Mucosa of rectum (tissue), 2 donors: ENCODE data around the gene KDM4B.

Experiments
- H3K27ac ChIP-seq, 2 donors: one replicate each; pipeline ENCODE4 v1.7.0; 2013; ENCODE audit warnings: inconsistent platforms in 2 of 2, low read depth in 2 of 2, low read length in 2 of 2
- H3K27me3 ChIP-seq, 2 donors: one replicate each; pipeline ENCODE4 v1.7.0; 2013; ENCODE audit warnings: low read length in 2 of 2; ENCODE audit not compliant: control insufficient read depth in 2 of 2, insufficient read depth in 2 of 2
- H3K36me3 ChIP-seq, 2 donors: one replicate each; pipeline ENCODE4 v1.7.0; 2013; ENCODE audit warnings: low read length in 2 of 2; ENCODE audit not compliant: control insufficient read depth in 2 of 2, insufficient read depth in 2 of 2
- H3K4me1 ChIP-seq, 2 donors: one replicate each; pipeline ENCODE4 v1.7.0; 2013; ENCODE audit warnings: low read length in 2 of 2, mild to moderate bottlenecking in 1 of 2; ENCODE audit not compliant: control insufficient read depth in 2 of 2, insufficient read depth in 2 of 2
- H3K4me3 ChIP-seq, 2 donors: one replicate each; pipeline ENCODE4 v1.7.0; 2013; ENCODE audit warnings: low read length in 2 of 2
- H3K9ac ChIP-seq, 2 donors: one replicate each; pipeline ENCODE4 v1.7.0; 2013; ENCODE audit warnings: low read length in 2 of 2, low read depth in 1 of 2, mild to moderate bottlenecking in 1 of 2
- H3K9me3 ChIP-seq, 2 donors: one replicate each; pipeline ENCODE4 v1.7.0; 2013; ENCODE audit warnings: low read length in 2 of 2; ENCODE audit not compliant: control insufficient read depth in 2 of 2
- donor health status: healthy.
- donor health status: Normal muscosa, but diverticular disease.

Gene KDM4B

DNA sequence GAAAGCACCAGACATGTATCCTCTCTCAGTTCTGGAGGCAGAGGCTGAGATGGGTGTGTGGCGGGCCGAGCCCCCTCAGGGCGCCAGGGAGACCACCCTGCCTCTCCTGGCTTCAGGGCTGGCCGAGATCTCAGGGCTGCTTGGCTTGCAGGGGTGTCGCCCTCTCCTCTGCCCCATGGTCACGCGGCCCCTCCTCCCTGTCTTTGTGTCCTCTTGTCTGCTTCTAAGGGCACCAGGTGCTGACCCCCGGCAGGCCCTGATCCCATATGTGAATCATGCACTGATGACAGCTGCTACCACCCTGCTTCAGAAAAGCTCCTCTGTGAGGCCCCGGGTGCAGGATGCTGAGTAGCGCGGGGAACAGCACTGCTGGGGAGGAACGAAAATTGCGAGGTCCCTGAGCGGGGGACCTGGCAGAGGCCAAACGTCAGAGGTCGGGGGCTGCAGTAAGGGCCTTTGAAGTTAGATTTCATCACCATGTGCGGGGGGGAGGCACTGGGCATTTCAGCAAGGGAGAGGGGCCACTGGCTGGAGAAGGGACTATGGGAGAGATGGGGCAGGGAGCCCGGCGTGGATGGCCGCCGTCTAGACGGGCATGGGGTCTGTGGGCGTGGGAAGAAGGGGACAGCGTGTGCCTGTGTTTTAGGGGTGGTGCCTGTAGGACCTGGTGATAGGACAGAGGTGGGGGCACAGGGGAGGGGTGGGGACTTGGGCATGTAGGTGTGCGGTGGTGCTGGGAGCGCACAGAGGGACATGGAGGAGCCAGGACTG lies 125.2 kb downstream of the KDM4B start:
- H3K36me3 ChIP-seq = peaks cover 6 to 9% of the 10 kb centered on the region in 2 donors
- peaks cover 0 to 5% of the 10 kb centered on the region in 2 donors for H3K9me3 ChIP-seq
- H3K4me3 ChIP-seq = no peak overlapping the region
- H3K4me1 ChIP-seq = no peaks in the 10 kb centered on the region
- H3K27me3 ChIP-seq = no peaks in the 10 kb centered on the region
- no peak overlapping the region for H3K9ac ChIP-seq
- H3K27ac ChIP-seq = no peak overlapping the region

DNA sequence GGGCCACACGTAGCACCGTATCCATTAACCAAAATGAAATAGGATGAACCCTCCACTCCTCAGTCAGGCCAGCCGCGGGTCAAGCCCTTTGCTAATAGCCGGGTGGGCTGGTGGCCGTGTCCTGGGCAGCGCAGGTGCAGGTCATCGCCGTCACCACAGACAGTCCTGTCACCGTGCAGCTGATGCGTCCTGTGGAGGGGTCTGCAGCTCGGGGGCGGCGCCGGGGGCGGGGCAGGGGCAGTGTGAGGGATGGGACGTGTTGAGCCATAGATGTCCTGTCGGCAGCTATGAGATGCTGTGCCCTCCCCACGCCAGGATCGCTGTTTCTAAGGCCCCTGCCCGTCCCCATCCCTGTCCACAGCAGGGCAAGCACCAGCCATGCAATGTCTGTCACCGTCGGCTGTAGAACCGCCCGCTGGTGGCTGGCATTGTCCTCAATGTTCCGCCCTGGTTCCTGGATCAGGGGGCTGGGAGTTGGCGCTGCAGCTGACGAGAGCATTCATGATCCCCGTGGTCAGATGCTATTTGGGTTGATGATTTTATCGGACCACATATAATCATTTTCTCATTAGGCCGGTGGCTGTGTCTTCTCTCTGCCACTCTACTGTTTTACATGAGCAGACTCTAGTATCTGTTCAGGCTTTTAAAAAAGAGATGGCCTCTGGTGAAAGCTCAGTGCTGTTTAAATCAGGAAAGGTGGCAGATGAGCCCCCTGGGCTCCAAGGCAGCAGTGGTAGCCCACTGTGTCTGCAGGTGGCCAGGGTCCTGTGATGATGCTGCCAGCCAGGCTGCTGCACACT lies 126.1 kb downstream of the KDM4B start:
- H3K36me3 ChIP-seq = peaks cover 11% of the 10 kb centered on the region in 2 donors
- H3K9me3 ChIP-seq = peaks cover 3 to 9% of the 10 kb centered on the region in 2 donors
- no peak overlapping the region for H3K9ac ChIP-seq
- no peak overlapping the region for H3K27ac ChIP-seq
- no peak overlapping the region for H3K4me3 ChIP-seq
- no peaks in the 10 kb centered on the region for H3K4me1 ChIP-seq
- no peaks in the 10 kb centered on the region for H3K27me3 ChIP-seq

DNA sequence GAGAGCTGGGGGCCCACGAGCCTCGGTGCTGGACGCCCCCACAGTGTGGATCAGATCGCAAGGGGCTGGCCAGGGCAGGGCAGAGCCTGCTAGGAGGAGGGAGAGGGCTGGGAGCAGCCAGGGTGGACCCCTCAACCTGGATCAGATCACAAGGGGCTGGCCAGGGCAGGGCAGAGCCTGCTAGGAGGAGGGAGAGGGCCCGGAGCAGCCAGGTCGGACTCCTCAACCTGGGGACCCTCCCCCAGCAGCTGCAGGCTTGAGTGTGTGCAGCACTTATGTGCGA lies 126.6 kb downstream of the KDM4B start:
- Histone ChIP-seq H3K9ac (no peak overlapping the region), H3K4me1 (no peaks in the 10 kb centered on the region), H3K36me3 (peaks cover 11 to 13% of the 10 kb centered on the region in 2 donors), H3K27me3 (no peaks in the 10 kb centered on the region), H3K9me3 (peaks cover 4 to 9% of the 10 kb centered on the region in 2 donors), H3K27ac (no peak overlapping the region), H3K4me3 (no peak overlapping the region)

DNA sequence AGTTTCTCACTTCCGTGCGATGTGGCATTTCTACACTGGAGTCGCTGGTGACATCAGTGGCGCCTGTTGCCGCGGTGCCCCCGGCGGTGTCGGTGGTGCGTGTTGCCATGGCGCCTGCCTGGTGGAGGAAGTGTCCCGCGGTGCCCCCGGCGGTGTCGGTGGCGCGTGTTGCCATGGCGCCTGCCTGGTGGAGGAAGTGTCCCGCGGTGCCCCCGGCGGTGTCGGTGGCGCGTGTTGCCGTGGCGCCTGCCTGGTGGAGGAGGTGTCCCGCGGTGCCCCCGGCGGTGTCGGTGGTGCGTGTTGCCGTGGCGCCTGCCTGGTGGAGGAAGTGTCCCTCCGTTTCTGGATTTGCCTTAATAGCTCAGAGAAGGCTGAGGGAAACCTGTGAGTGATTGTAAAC lies 127.6 kb downstream of the KDM4B start:
- Histone ChIP-seq H3K9ac (no peak overlapping the region), H3K9me3 (peaks cover 4 to 9% of the 10 kb centered on the region in 2 donors), H3K4me3 (no peak overlapping the region), H3K27me3 (no peaks in the 10 kb centered on the region), H3K36me3 (peaks cover 11 to 13% of the 10 kb centered on the region in 2 donors), H3K27ac (no peak overlapping the region), H3K4me1 (no peaks in the 10 kb centered on the region)

DNA sequence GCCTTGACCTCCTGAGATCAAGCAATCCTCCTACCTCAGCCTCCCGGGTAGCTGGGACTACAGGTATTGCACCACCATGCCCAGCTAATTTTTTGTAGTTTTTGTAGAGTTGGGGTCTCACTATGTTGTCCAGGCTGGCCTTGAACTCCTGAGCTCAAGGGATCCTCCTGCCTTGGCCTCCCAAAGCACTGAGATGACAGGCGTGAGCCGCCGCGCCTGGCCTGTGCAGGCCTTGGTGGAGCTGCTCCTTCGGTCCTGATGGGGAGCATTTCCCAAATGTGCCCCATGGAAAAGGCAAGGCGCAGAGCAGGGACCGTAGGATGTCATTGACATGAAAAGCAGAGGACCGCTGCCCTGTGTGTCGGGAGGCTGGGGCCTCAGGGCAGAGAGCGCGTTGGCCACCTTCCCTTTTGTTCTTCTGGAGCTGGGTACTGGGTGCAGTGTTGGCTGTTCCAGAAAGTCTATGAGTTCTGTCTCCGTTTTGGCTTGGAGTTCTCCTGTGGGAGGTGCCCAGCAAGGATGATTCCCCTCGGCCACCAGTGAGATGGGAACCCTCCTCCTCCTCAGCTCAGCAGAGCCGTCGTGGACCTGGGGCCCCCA lies 128.5 kb downstream of the KDM4B start:
- peaks cover 11 to 15% of the 10 kb centered on the region in 2 donors for H3K36me3 ChIP-seq
- H3K4me3 ChIP-seq = no peak overlapping the region
- no peaks in the 10 kb centered on the region for H3K4me1 ChIP-seq
- no peaks in the 10 kb centered on the region for H3K27me3 ChIP-seq
- H3K27ac ChIP-seq = no peak overlapping the region
- H3K9ac ChIP-seq = no peak overlapping the region
- H3K9me3 ChIP-seq = peaks cover 4 to 9% of the 10 kb centered on the region in 2 donors

DNA sequence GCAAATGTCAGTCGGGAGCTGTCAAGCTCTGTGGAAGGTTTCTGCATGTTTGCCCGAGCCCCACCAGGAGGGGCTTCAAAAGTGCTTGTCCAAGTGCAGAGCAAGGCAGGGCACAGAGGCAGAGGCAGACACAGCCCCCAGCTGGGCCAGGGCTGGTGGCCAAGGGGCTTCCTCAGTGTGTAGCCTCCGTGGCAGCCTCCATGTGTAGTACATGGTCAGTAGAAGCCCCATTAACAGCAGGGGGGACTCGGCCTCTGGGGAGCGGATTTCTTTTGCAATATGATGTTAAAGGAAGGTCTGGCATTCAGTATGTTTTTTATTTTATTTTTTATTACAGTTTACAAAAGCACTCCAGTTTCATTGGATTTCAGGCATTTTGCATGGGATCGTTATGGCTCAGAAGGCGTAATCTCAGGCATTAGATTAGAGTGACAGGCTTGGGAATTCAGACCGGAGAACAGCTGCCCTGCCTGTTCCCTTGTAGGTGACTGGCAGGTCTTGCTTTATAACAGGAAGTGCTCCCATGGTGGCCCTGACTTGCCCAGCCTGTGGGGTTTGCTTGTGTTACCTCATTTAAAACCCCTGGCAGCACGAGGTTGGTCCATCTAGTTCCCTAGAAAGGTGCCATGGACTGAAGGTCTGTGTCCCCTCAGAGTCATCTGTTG lies 129.2 kb downstream of the KDM4B start:
- peaks cover 4 to 9% of the 10 kb centered on the region in 2 donors for H3K9me3 ChIP-seq
- no peak overlapping the region for H3K27ac ChIP-seq
- no peaks in the 10 kb centered on the region for H3K27me3 ChIP-seq
- H3K9ac ChIP-seq = no peak overlapping the region
- no peak overlapping the region for H3K4me3 ChIP-seq
- peaks cover 11 to 15% of the 10 kb centered on the region in 2 donors for H3K36me3 ChIP-seq
- H3K4me1 ChIP-seq = no peaks in the 10 kb centered on the region

DNA sequence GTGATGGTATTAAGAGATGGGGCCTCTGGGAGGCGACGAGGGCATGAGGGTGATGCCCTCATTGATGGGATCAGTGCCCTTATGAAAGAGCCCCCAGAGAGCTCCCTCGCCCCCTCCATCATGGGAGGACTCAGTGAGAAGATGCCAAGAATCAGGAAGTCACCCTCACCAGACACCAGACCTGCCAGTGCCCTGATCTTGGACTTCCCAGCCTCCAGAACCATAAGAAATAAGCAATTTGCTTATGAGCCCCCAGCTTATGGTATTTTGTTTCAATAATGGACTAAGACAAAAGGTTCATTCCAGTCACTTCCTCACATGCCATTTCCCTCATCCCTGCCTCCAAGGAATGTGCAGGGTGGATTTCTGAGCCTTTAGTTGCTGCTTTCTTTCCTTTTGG lies 129.7 kb downstream of the KDM4B start:
- Histone ChIP-seq H3K27ac (no peak overlapping the region), H3K36me3 (peaks cover 11 to 15% of the 10 kb centered on the region in 2 donors), H3K4me1 (no peaks in the 10 kb centered on the region), H3K9ac (no peak overlapping the region), H3K4me3 (no peak overlapping the region), H3K27me3 (no peaks in the 10 kb centered on the region), H3K9me3 (peaks cover 4 to 9% of the 10 kb centered on the region in 2 donors)

DNA sequence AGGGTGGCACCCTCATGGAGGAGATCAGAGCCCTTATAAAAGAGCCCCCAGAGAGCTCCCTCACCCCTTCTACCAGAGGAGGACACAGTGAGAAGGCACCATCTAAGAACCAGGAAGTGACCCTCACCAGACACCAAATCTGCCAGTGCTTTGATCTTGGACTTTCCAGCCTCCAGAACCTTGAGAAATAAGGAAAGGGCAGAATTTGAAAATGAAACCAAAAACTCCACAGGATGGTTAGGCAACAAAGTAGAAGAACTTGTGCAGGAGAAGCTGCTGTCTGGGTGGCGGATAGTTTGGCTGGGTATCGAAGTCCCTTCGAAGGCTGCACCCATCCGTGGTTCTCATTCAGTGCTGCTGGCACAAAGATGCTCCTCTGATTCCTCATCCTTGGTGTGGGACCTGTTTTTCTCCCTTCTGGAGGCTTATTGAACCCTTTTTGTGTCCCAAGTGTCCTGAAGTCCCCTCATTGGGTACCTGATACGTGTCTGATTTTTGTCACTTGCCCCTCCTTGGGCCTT lies 130.8 kb downstream of the KDM4B start:
- H3K9me3 ChIP-seq = peaks cover 4 to 9% of the 10 kb centered on the region in 2 donors
- H3K4me3 ChIP-seq = no peak overlapping the region
- H3K27ac ChIP-seq = no peak overlapping the region
- H3K9ac ChIP-seq = no peak overlapping the region
- peaks cover 11 to 15% of the 10 kb centered on the region in 2 donors for H3K36me3 ChIP-seq
- no peaks in the 10 kb centered on the region for H3K4me1 ChIP-seq
- no peaks in the 10 kb centered on the region for H3K27me3 ChIP-seq

DNA sequence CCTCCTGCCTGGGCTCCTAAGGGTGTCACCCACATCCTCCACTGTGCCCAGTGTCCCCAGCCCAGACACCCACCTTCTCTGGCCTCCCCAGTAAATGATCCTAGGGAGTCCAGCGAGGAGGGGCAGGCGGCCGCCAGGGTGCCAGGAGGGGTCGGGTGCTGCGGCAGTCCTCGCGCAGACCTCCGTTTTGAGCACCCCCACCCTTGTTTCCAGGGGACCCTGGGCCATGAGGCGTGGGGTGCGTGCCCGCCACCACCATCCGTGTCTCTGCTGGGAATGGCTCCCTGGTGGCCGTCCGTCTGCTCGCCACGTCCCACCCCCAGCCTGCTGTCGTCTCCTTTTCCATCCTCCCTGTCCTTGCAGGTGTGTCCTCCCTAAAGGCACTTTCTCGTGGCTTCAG lies 133.0 kb downstream of the KDM4B start:
- H3K36me3 ChIP-seq = peaks cover 7 to 15% of the 10 kb centered on the region in 2 donors
- H3K4me1 ChIP-seq = no peaks in the 10 kb centered on the region
- H3K27ac ChIP-seq = no peak overlapping the region
- H3K4me3 ChIP-seq = no peak overlapping the region
- no peaks in the 10 kb centered on the region for H3K27me3 ChIP-seq
- peaks cover 4 to 9% of the 10 kb centered on the region in 2 donors for H3K9me3 ChIP-seq
- no peak overlapping the region for H3K9ac ChIP-seq
